Panc1 (cell line): ENCODE results near the gene ZSCAN12. TPM values are rescaled to one million over a fixed set of nuclear protein-coding genes. Genes with fewer than 3 reads are reported as not detected.
"Not testable (repeated sequence)": the region's sequence is repeated elsewhere in the genome, so short reads cannot be mapped to it uniquely, and the experiment has no call there.

ENCODE experiments used
- ATAC-seq: fragments of 200-7000 bp; cut with Tn5 transposase; 2 replicates; pipeline ENCODE4 v1.9.1; 2020; ENCODE audit warnings: mild to moderate bottlenecking, moderate library complexity
- BruUV-seq: library from RNA; stranded (reverse); fragments of 400-500 nt; replicated peaks from 2 replicates; lab custom pipeline; 2021; lab: Mats Ljungman, UMichigan
- CTCF ChIA-PET: fragments of 300-600 bp; sonication (Branson Sonifier 250); formaldehyde crosslinking; loops from one replicate; lab custom pipeline; 2022; ENCODE audit warnings: antibody characterized with exemption; lab: Charles Lee
- POLR2A ChIA-PET: fragments of 300-600 bp; sonication (Branson Sonifier 250); formaldehyde crosslinking; loops from one replicate; lab custom pipeline; 2022; ENCODE audit warnings: antibody characterized with exemption; lab: Charles Lee
- DNase-seq: peaks from one replicate; pipeline ENCODE4 v3.0.0-alpha.2; 2010; ENCODE audit warnings: low read depth, low spot score
- H3K27ac ChIP-seq: 2 replicates; pipeline ENCODE4 v1.5.1; 2011; ENCODE audit warnings: mild to moderate bottlenecking, low read length, inconsistent platforms
- H3K27me3 ChIP-seq: fragments of 200-500 bp; sonication (Bioruptor generic); 2 replicates; pipeline ENCODE4 v1.6.0; 2014; ENCODE audit warnings: low read length, inconsistent platforms; ENCODE audit not compliant: control insufficient read depth, insufficient read depth
- H3K36me3 ChIP-seq: fragments of 200-500 bp; sonication (Bioruptor generic); 2 replicates; pipeline ENCODE4 v1.5.1; 2014; ENCODE audit warnings: inconsistent platforms, mild to moderate bottlenecking, low read length, moderate library complexity; ENCODE audit not compliant: control insufficient read depth, insufficient read depth
- H3K4me1 ChIP-seq: 2 replicates; pipeline ENCODE4 v1.5.1; 2011; ENCODE audit warnings: inconsistent platforms, mild to moderate bottlenecking, low read length, moderate library complexity; ENCODE audit not compliant: control insufficient read depth, insufficient read depth
- H3K4me3 ChIP-seq, 2 experiments: 2 replicates each; pipeline ENCODE4 v1.5.1; 2011 to 2012; ENCODE audit warnings: low read depth in 2 of 2, low read length in 2 of 2, mild to moderate bottlenecking in 2 of 2, inconsistent platforms in 1 of 2, moderate library complexity in 1 of 2
- H3K9me3 ChIP-seq: fragments of 200-500 bp; sonication (Bioruptor generic); 2 replicates; pipeline ENCODE4 v1.5.1; 2014; ENCODE audit warnings: low read depth, mild to moderate bottlenecking, inconsistent platforms, low read length, moderate library complexity; ENCODE audit not compliant: control insufficient read depth, insufficient read depth
- POLR2AphosphoS5 ChIP-seq: IDR thresholded peaks from 2 replicates; pipeline ENCODE4 v1.6.1; 2012; ENCODE audit warnings: mild to moderate bottlenecking, low read depth, low read length, moderate library complexity
- SIN3A ChIP-seq: IDR thresholded peaks from 2 replicates; pipeline ENCODE4 v1.6.1; 2012; ENCODE audit warnings: low read depth, mild to moderate bottlenecking, low read length, moderate library complexity, borderline replicate concordance; ENCODE audit not compliant: insufficient read depth
- TCF7L2 ChIP-seq: IDR thresholded peaks from 2 replicates; pipeline ENCODE4 v1.6.1; 2011; ENCODE audit warnings: mild to moderate bottlenecking, low read depth, low read length, inconsistent platforms
- in situ Hi-C: cut with HindIII; loops from 2 replicates; pipeline ENCODE4 v1.10.0; 2016; ENCODE audit warnings: low sequenced_read_pairs, low pct_unique_long_range_greater_than_20kb
- intact Hi-C: fragments of 100-400 bp; cut with micrococcal nuclease; formaldehyde crosslinking; loops from one replicate; pipeline ENCODE4 v1.10.0; 2022; ENCODE audit not compliant: unreplicated experiment
- total RNA-seq: library from RNA; stranded (reverse); gene quantifications from one replicate; pipeline ENCODE4 v1.2.1, GENCODE V29; 2021; ENCODE audit not compliant: unreplicated experiment
- TF ChIP-seq, protein P1 (sequence below), 2 experiments: IDR thresholded peaks; 2 replicates each; pipeline ENCODE4 v1.6.1; 2011 to 2012; ENCODE audit warnings: low read depth in 2 of 2, control low read depth in 1 of 2, low read length in 1 of 2, mild to moderate bottlenecking in 1 of 2, moderate library complexity in 1 of 2; ENCODE audit not compliant: insufficient read depth in 1 of 2
- TF ChIP-seq, protein P2 (sequence below): fragments of 450-650 bp; IDR thresholded peaks from 2 replicates; pipeline ENCODE4 v1.5.1; 2017; ENCODE audit warnings: mild to moderate bottlenecking

The ZSCAN12 gene
- total RNA-seq, 1 experiment from 2014 or later, result 3.2 TPM

DNA sequence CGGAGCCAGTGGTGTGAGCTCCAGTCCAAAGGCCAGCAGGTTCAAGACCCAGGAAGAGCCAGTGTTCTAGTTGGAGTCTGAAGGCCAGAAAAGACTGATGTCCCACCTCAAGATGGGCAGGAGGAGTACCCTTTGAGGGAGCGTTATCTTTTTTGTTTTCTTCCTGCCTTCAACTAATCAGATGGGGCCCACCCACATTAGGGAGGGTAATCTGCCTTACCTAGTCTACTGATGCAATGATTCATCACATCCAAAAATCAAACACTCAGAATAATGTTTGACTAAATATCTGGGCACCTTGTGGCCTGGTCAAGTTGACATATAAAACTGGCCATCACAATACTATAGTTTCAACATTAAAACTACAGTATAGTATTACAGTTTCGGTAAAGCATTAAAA is 30.1 kb downstream of the ZSCAN12 start:
- no peaks in the 10 kb centered on the region for H3K9me3 ChIP-seq
- no peak overlapping the region for H3K27ac ChIP-seq
- POLR2A ChIA-PET, result no interaction called here
- no peak overlapping the region for H3K4me3 ChIP-seq
- intact Hi-C loops (no loop called here), in situ Hi-C loops (no loop called here)
- TF ChIP-seq, protein P1, sequence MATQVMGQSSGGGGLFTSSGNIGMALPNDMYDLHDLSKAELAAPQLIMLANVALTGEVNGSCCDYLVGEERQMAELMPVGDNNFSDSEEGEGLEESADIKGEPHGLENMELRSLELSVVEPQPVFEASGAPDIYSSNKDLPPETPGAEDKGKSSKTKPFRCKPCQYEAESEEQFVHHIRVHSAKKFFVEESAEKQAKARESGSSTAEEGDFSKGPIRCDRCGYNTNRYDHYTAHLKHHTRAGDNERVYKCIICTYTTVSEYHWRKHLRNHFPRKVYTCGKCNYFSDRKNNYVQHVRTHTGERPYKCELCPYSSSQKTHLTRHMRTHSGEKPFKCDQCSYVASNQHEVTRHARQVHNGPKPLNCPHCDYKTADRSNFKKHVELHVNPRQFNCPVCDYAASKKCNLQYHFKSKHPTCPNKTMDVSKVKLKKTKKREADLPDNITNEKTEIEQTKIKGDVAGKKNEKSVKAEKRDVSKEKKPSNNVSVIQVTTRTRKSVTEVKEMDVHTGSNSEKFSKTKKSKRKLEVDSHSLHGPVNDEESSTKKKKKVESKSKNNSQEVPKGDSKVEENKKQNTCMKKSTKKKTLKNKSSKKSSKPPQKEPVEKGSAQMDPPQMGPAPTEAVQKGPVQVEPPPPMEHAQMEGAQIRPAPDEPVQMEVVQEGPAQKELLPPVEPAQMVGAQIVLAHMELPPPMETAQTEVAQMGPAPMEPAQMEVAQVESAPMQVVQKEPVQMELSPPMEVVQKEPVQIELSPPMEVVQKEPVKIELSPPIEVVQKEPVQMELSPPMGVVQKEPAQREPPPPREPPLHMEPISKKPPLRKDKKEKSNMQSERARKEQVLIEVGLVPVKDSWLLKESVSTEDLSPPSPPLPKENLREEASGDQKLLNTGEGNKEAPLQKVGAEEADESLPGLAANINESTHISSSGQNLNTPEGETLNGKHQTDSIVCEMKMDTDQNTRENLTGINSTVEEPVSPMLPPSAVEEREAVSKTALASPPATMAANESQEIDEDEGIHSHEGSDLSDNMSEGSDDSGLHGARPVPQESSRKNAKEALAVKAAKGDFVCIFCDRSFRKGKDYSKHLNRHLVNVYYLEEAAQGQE (IDR thresholded peaks at IDR 0.05; ENCODE audit: insufficient read depth in 1 of 2, low read depth in 2 of 2, low read length in 1 of 2), result no peak
- TF ChIP-seq POLR2AphosphoS5, result no peak
- no peak for TF ChIP-seq SIN3A
- TF ChIP-seq, protein P2, sequence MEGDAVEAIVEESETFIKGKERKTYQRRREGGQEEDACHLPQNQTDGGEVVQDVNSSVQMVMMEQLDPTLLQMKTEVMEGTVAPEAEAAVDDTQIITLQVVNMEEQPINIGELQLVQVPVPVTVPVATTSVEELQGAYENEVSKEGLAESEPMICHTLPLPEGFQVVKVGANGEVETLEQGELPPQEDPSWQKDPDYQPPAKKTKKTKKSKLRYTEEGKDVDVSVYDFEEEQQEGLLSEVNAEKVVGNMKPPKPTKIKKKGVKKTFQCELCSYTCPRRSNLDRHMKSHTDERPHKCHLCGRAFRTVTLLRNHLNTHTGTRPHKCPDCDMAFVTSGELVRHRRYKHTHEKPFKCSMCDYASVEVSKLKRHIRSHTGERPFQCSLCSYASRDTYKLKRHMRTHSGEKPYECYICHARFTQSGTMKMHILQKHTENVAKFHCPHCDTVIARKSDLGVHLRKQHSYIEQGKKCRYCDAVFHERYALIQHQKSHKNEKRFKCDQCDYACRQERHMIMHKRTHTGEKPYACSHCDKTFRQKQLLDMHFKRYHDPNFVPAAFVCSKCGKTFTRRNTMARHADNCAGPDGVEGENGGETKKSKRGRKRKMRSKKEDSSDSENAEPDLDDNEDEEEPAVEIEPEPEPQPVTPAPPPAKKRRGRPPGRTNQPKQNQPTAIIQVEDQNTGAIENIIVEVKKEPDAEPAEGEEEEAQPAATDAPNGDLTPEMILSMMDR, result no peak
- no peak for TF ChIP-seq TCF7L2
- no peaks in the 10 kb centered on the region for H3K27me3 ChIP-seq
- no TSS peak for BruUV-seq
- CTCF ChIA-PET, result no interaction called here
- DNase-seq (no peak), ATAC-seq (no peak)
- H3K4me1 ChIP-seq, result no peaks in the 10 kb centered on the region
- H3K36me3 ChIP-seq, result peaks cover 3% of the 10 kb centered on the region; the same call in 1 of the 2 replicates

DNA sequence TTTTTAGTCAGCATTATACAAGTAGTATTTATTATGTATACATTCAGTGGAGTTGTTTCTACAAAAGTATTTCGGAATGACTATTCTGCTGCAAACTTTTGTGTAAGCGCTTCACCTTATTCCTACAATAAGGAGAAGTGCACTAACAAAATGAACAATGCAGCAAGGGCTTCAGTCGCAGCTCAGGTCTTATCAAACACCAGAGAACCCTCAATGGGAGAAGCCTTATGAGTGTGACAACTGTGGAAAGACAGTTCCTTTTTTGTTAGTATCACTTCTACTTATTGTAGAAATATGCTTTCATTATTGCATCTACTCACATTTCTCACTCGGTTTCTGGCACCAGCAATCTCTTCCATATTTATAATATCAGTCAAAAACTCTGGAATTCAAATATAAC is 31.0 kb downstream of the ZSCAN12 start:
- no peak overlapping the region for H3K27ac ChIP-seq
- no peaks in the 10 kb centered on the region for H3K9me3 ChIP-seq
- ATAC-seq (no peak), DNase-seq (no peak)
- ChIA-PET POLR2A (no interaction called here), CTCF (no interaction called here)
- H3K4me3 ChIP-seq, result no peak overlapping the region
- intact Hi-C loops (no loop called here), in situ Hi-C loops (no loop called here)
- peaks cover 3% of the 10 kb centered on the region; the same call in 1 of the 2 replicates for H3K36me3 ChIP-seq
- BruUV-seq, result no TSS peak
- no peak for TF ChIP-seq SIN3A
- no peaks in the 10 kb centered on the region for H3K4me1 ChIP-seq
- no peaks in the 10 kb centered on the region for H3K27me3 ChIP-seq

DNA sequence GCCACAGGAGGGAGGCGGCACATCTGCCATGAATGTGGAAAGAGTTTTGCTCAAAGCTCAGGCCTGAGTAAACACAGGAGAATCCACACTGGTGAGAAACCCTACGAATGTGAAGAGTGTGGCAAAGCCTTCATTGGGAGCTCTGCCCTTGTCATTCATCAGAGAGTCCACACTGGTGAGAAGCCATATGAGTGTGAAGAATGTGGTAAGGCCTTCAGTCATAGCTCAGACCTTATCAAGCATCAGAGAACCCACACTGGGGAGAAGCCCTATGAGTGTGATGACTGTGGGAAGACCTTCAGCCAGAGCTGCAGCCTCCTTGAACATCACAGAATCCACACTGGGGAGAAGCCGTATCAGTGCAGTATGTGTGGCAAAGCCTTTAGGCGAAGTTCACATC is 34.0 kb downstream of the ZSCAN12 start:
- in situ Hi-C loops, H3K9me3 ChIP-seq, ATAC-seq, CTCF ChIA-PET, H3K36me3 ChIP-seq, H3K4me3 ChIP-seq, BruUV-seq, POLR2A ChIA-PET, DNase-seq, H3K27me3 ChIP-seq, H3K27ac ChIP-seq, H3K4me1 ChIP-seq, intact Hi-C loops: not testable (repeated sequence)
